ENCODE results near the gene RUFY1. TPM values are rescaled to one million over a fixed set of nuclear protein-coding genes. Genes with fewer than 3 reads are reported as not detected.
"Not testable (repeated sequence)": the region's sequence is repeated elsewhere in the genome, so short reads cannot be mapped to it uniquely, and the experiment has no call there.

RUFY1 gene
- polyA plus RNA-seq, 1 donor from 2014 or later = 31.3 TPM

GRCh38 chr5:179542170-179542569 is 8.2 kb upstream of the RUFY1 start:
- no peak overlapping the region for H3K4me2 ChIP-seq (ENCODE audit: low read length)
- TF ChIP-seq CTCF (IDR thresholded peaks at IDR 0.05; ENCODE audit: poor library complexity, severe bottlenecking) (no peak), RAD21 (conservative IDR thresholded peaks at IDR 0.05) (no peak), TAF1 (IDR thresholded peaks at IDR 0.05; ENCODE audit: low read depth) (no peak)

GRCh38 chr5:179543275-179543674 is 7.1 kb upstream of the RUFY1 start:
- H3K9ac ChIP-seq (ENCODE audit: low read length); H4K20me1 ChIP-seq (ENCODE audit: insufficient read depth); H3K9me2 ChIP-seq (ENCODE audit: insufficient read depth, low read length); H3K79me2 ChIP-seq (replicated peaks; ENCODE audit: insufficient read depth, low read length); H3F3A ChIP-seq (ENCODE audit: insufficient read depth, low read length, poor library complexity, severe bottlenecking); H3K27ac ChIP-seq (ENCODE audit: low read length); H3K9me3 ChIP-seq (ENCODE audit: low read length); H2AFZ ChIP-seq (ENCODE audit: low read depth, low read length); H3K27me3 ChIP-seq (ENCODE audit: insufficient read depth, low read depth, low read length); H3K4me2 ChIP-seq (ENCODE audit: low read length); H3K4me3 ChIP-seq (ENCODE audit: low read length); H3K36me3 ChIP-seq (ENCODE audit: insufficient read depth, low read length): not testable (repeated sequence)

More at GRCh38 chr5:179542170-179542569, 8.2 kb upstream of the RUFY1 start:
- H2AFZ ChIP-seq (ENCODE audit: low read depth, low read length) = no peak overlapping the region
- H3K9ac ChIP-seq (ENCODE audit: low read length) = no peak overlapping the region
- H4K20me1 ChIP-seq (ENCODE audit: insufficient read depth) = no peaks in the 10 kb centered on the region
- no peak overlapping the region for H3K27ac ChIP-seq (ENCODE audit: low read length)
- no peaks in the 10 kb centered on the region for H3K79me2 ChIP-seq (replicated peaks; ENCODE audit: insufficient read depth, low read length)
- no peaks in the 10 kb centered on the region for H3K9me2 ChIP-seq (ENCODE audit: insufficient read depth, low read length)
- H3K9me3 ChIP-seq (ENCODE audit: low read length) = no peaks in the 10 kb centered on the region
- H3F3A ChIP-seq (ENCODE audit: insufficient read depth, low read length, poor library complexity, severe bottlenecking) = no peaks in the 10 kb centered on the region
- no peaks in the 10 kb centered on the region for H3K36me3 ChIP-seq (ENCODE audit: insufficient read depth, low read length)
- no peak overlapping the region for H3K4me3 ChIP-seq (ENCODE audit: low read length)
- H3K27me3 ChIP-seq (ENCODE audit: insufficient read depth, low read depth, low read length) = no peaks in the 10 kb centered on the region

DNA sequence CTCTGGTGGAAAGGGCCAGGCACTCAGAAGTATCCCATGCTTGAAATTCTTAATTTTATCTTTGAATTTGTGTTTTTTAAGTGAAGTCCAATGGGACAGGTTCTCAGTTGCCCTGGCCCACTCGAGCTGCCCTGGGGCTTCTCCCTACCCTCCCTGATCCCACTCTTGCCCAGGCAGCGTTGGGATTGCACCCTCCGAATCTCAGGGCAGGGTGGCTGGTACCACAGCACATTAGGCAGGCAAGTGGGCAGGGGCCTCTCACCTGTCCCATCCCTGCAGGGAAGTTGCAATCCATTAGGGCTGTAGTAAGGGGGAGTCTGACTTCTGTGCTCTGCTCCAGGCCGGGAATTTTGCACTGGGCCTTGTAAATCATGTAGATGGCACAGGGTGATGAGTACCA is 2.7 kb downstream of the RUFY1 start:
- Histone ChIP-seq H3K9ac (ENCODE audit: low read length) (no peak overlapping the region), H3K9me2 (ENCODE audit: insufficient read depth, low read length) (no peaks in the 10 kb centered on the region), H3K4me3 (ENCODE audit: low read length) (peak overlapping the region; percentile 7), H3K79me2 (replicated peaks; ENCODE audit: insufficient read depth, low read length) (peaks cover 37% of the 10 kb centered on the region), H3K36me3 (ENCODE audit: insufficient read depth, low read length) (no peaks in the 10 kb centered on the region), H2AFZ (ENCODE audit: low read depth, low read length) (no peak overlapping the region), H4K20me1 (ENCODE audit: insufficient read depth) (no peaks in the 10 kb centered on the region), H3K27me3 (ENCODE audit: insufficient read depth, low read depth, low read length) (no peaks in the 10 kb centered on the region), H3K27ac (ENCODE audit: low read length) (no peak overlapping the region), H3F3A (ENCODE audit: insufficient read depth, low read length, poor library complexity, severe bottlenecking) (no peaks in the 10 kb centered on the region), H3K9me3 (ENCODE audit: low read length) (no peaks in the 10 kb centered on the region), H3K4me2 (ENCODE audit: low read length) (no peak overlapping the region)
- TF ChIP-seq EZH2 (IDR thresholded peaks at IDR 0.05; ENCODE audit: borderline replicate concordance, insufficient read depth, low read length, poor library complexity, severe bottlenecking) (no peak), SMC3 (conservative IDR thresholded peaks at IDR 0.05; ENCODE audit: poor library complexity) (no peak), REST (IDR thresholded peaks at IDR 0.05; ENCODE audit: borderline replicate concordance) (no peak), EP300 (conservative IDR thresholded peaks at IDR 0.05; ENCODE audit: poor library complexity, severe bottlenecking) (no peak), CTCF (IDR thresholded peaks at IDR 0.05; ENCODE audit: poor library complexity, severe bottlenecking) (no peak), POLR2AphosphoS5 (IDR thresholded peaks at IDR 0.05) (no peak), RAD21 (conservative IDR thresholded peaks at IDR 0.05) (no peak)

Data from neural cell (in vitro differentiated cells).